Epithelial cell of esophagus (primary cell): ENCODE results near the gene CCDC167.

Experiments
- DNase-seq: peaks from one replicate; pipeline ENCODE4 v3.0.0; 2010; ENCODE audit warnings: low read depth
- H3K4me3 ChIP-seq: 2 replicates; pipeline ENCODE4 v1.5.1; 2011; ENCODE audit warnings: mild to moderate bottlenecking, low read length, control low read depth
- TF ChIP-seq, protein P1 (sequence below): IDR thresholded peaks from 2 replicates; pipeline ENCODE4 v1.5.1; 2011; ENCODE audit warnings: low read depth, mild to moderate bottlenecking, low read length, control low read depth, inconsistent platforms; ENCODE audit not compliant: insufficient read depth; ENCODE audit errors: missing control alignments

Gene CCDC167

DNA sequence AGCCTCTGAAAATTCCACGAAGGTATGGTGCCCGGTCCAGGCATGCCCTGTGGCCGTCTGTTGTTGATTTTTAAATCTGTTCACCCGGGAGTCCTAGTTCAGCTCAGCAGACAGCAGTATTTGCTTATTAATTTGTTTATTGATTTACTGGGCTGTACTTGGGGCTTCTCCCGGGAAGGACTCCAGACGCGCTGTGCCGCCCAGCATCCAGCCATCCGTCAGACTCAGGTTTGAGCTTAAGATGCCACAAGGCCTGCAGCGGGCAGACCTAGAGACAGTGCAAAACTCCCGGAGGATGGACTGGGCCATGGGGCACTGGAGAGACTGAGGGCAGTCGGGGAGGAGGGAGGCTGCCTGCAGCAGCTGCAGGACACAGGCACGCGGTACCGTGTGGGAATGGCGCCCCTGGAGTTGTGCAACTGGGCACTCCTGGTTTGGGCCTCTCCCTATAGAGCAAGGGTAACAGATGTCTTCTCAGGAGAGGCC lies 17.3 kb upstream of the CCDC167 start:
- TF ChIP-seq, protein P1, sequence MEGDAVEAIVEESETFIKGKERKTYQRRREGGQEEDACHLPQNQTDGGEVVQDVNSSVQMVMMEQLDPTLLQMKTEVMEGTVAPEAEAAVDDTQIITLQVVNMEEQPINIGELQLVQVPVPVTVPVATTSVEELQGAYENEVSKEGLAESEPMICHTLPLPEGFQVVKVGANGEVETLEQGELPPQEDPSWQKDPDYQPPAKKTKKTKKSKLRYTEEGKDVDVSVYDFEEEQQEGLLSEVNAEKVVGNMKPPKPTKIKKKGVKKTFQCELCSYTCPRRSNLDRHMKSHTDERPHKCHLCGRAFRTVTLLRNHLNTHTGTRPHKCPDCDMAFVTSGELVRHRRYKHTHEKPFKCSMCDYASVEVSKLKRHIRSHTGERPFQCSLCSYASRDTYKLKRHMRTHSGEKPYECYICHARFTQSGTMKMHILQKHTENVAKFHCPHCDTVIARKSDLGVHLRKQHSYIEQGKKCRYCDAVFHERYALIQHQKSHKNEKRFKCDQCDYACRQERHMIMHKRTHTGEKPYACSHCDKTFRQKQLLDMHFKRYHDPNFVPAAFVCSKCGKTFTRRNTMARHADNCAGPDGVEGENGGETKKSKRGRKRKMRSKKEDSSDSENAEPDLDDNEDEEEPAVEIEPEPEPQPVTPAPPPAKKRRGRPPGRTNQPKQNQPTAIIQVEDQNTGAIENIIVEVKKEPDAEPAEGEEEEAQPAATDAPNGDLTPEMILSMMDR, result no peak
- DNase-seq, result no peak
- H3K4me3 ChIP-seq, result no peak overlapping the region

DNA sequence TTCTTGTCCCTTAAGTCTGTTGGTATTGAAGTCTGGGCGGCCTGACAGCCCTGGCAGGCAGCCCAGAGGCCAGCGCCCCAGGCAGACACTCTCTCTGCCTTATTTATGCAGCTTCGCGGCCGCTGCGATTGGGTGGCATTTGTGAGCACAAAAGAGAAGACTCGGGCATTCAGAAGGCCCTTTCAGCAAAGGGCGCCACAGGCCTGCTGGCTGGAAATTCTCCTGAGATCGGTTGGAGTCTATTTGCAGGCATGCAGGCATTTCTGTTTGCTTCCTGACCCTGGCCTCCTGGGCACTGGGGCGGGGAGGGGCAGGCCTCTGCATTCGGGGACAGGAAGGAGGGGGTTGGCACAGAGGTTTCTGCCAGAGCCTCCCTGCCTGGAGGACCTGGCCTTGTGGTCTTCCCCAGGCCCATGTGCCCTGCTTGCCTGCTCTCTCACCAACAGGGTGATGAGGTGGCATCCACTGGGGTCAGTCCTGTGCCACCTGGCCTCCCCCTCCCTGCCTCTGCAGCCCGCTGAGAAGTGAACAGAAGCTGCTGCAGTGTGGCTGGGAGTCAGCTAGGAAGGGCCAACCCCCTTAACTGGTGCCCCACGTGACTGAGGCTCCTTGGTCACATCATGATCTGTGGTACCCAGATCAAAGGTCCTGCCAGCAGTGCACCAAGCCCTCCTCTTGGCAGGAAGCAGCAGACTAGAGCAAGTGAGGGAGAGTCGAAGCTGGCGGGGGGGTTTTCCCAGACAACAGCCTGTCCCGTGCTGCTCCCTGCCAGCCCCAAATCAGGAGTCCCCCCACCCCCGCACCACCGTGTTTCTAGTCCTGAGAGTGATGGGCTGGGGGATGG lies 16.6 kb upstream of the CCDC167 start:
- no peak overlapping the region for H3K4me3 ChIP-seq

DNA sequence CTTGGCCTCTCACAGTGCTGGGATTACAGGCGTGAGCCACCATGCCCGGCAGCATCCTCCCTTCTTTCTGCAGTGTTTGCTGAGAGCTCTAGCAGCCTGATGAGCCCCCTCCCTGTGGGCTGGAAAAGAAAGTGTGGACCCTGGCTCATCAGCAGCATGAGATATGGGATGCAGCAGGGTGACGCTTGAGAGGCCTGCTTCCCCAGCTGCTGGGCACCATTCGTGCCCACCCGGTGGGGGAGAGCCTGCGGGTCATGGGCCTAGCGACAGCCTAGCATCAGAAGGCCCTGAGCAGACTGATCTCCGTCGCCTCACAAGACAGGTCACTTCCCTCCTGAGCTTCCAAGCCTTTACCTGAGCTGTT lies 16.0 kb upstream of the CCDC167 start:
- H3K4me3 ChIP-seq, result no peak overlapping the region
- TF ChIP-seq, protein P1, result no peak
- no peak for DNase-seq

More for the DNA sequence above, 16.6 kb upstream of the CCDC167 start:
- peak; percentile 64 for DNase-seq
- TF ChIP-seq, protein P1, result no peak

DNA sequence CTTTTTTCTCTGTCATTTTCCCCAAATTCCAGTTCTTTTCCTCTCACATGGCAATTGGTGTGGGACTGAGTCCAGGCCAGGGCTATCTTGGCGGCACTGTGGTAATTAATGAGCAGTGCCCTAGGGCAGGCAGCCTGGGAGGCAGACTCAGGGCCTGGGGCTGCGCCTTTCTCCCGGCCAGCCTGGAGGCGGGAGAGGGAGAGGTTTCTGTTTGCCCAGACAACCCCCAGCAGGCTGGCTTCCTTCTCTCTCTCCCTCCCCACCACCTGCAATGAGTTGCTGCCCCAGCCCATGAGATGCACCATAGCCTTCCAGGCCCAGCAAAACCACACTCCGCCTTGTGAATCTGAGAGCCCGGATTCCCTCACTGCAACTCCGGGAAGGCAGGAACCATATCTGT lies 15.1 kb upstream of the CCDC167 start:
- TF ChIP-seq, protein P1, result no peak
- H3K4me3 ChIP-seq, result no peak overlapping the region
- DNase-seq, result no peak

DNA sequence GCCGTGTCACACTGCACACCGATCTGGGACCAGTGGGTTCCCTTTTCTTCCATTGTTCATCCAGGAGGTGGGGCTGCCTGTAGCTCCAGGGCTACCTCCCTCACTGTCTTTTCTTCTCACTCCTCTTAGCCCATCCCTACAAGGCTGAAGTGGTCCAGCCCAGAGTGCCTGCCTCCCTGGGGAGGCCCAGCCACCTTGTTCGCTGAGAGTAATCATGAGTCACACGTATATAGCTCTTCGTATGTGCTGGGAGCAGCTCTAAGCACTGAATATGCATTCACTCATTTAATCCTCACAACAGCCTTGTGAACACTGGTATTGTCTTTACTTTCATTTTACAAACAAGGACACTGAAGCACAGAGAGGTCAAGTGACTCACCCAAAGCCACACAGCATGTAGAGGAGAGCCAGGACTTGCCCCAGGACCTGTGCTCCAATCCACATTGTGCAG lies 14.7 kb upstream of the CCDC167 start:
- peak; percentile 79 for DNase-seq
- H3K4me3 ChIP-seq, result no peak overlapping the region
- TF ChIP-seq, protein P1, result no peak

DNA sequence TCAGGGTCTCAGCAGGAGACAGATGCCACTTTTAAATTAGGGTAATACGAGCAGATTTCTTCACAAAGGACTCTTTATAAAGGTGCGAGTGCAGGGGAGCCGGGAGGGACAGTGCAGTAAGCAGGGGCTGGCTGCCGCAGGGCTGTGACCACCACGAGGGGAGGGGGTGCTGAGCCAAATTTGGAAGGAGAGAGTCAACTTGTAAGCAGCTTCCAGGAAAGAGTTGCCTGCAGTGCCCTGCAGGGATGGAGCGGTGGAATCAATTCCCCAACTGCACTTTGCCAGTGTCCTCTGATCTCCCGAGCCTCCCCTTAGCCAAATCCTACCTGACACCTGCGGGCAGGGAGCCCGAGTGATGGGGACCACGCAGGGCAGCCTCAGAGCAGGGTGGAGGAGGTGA lies 13.9 kb upstream of the CCDC167 start:
- TF ChIP-seq, protein P1, result no peak
- no peak overlapping the region for H3K4me3 ChIP-seq
- DNase-seq, result no peak
